ENCODE data around the gene BARHL2. TPM values are rescaled to one million over a fixed set of nuclear protein-coding genes. Genes with fewer than 3 reads are reported as not detected.

BARHL2 gene
- total RNA-seq (2022; extraction: Qiagen RNA extraction; ENCODE audit: low read depth): not detected in 5 replicates

DNA sequence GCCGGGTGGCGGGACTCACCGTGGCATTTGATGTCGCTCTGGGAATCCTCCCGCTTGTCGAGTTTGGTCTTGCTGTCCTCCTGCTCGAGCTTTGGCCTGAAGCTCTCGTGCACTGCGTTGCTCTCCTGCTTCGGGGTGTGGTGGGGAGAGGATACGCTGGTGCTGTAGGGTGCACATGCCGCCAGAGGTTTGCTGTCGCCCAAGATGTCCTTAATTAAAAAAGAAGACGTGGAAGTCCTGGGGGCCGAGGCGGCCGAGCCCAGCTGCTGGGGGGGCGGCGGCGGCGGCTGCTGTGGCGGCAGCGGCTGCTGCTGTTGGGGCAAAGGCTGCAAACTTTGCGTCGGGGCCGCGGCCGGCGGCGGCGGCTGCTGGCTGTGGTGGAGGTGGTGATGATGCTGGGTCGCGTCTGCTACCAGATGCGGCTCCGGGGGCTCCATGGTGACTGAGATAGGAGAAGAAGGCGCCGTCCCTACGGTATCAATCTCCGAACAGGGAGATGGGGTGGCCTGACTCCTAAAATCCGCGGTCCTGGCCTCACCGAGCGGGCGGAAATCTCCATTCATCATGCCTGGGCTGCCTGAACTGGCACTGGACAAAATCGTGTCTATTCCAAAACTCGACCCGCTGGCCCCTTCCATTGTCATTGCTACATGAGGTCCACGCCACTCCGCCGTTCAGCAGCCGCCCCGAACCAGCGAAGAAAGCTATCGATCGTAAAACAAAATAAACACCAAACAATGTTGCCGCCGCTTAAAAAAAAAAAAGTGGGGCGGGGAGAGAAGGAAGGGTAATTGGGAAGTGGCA, at the start of gene BARHL2:
TSS of gene BARHL2 (minus strand) at position 751 of the 804 bp plus-strand sequence. CDS start at position 644, 107 bp downstream.

